Suprapubic skin (tissue), 3 donors: ENCODE measurements around the gene FSTL4.

Experiments used
- EP300 ChIP-seq: sonication (generic); formaldehyde crosslinking; IDR thresholded peaks from one replicate; pipeline ENCODE4 v1.6.1; 2017; ENCODE audit warnings: antibody characterized with exemption
- TF ChIP-seq, protein P1 (sequence below), 2 donors: fragments of 200-600 bp in 1 of 2; fragments of 450-650 bp in 1 of 2; sonication (generic) in 1 of 2; IDR thresholded peaks; one replicate each; pipeline ENCODE4 v1.5.1; 2016 to 2019; ENCODE audit warnings: antibody characterized with exemption in 2 of 2, mild to moderate bottlenecking in 1 of 2, moderate library complexity in 1 of 2

DNA sequence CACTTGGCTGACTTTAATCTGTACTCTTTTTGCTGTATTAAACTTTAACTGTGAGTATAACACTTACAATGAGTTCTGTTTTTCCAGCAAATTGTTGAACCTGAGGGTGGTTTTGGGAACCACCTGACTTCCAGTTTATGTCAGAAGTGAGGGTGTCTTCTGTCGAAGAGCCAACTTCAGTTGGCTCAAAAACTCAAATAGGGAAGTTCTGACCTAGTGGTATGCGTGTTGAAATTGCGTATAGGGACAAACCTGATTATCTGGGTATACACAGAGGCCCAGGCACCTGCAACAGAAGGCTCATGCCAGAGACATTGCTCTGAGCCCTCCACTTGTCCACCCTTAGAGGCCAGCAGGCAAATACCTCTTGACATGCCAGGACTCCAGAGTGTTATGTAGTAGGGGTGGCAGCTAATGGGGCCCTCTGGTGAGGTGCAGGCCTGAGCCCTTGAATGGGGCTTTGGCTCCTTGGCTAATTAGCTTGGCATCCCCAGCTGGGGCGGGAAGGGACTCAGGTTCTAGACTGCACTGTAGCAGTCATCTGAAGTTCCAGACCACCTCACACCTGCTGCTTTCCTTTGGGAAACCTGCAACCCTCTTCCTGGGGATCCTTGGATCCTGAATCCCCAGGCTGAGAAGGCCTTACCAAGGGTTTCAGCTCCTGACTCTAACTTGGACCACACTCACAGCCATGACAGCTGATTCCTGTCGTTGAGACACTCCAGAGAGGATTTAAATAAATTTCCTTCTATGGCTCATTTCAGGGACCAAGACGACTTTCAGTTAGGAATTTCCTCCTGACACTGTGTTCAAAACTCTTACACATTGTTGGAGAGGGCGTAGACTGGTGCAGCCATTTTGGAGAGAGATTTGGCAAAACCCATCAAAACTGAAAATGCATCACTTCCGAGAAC lies 370.9 kb downstream of the FSTL4 start:
- TF ChIP-seq, protein P1, sequence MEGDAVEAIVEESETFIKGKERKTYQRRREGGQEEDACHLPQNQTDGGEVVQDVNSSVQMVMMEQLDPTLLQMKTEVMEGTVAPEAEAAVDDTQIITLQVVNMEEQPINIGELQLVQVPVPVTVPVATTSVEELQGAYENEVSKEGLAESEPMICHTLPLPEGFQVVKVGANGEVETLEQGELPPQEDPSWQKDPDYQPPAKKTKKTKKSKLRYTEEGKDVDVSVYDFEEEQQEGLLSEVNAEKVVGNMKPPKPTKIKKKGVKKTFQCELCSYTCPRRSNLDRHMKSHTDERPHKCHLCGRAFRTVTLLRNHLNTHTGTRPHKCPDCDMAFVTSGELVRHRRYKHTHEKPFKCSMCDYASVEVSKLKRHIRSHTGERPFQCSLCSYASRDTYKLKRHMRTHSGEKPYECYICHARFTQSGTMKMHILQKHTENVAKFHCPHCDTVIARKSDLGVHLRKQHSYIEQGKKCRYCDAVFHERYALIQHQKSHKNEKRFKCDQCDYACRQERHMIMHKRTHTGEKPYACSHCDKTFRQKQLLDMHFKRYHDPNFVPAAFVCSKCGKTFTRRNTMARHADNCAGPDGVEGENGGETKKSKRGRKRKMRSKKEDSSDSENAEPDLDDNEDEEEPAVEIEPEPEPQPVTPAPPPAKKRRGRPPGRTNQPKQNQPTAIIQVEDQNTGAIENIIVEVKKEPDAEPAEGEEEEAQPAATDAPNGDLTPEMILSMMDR (IDR thresholded peaks at IDR 0.05): no peak
- TF ChIP-seq EP300: no peak
